GM12878 (cell line): ENCODE data around the gene HSPBAP1. TPM values are rescaled to one million over a fixed set of nuclear protein-coding genes. Genes with fewer than 3 reads are reported as not detected.

Source experiments
- ATAC-seq: fragments of 200-7000 bp; cut with Tn5 transposase; 3 replicates; pipeline ENCODE4 v1.9.1; 2020; ENCODE audit warnings: mild to moderate bottlenecking, moderate library complexity
- BruUV-seq: library from RNA; stranded (reverse); fragments of 400-500 nt; replicated peaks from 2 replicates; lab custom pipeline; 2021; lab: Mats Ljungman, UMichigan
- CTCF ChIA-PET: fragments of 300-600 bp; sonication (Branson Sonifier 250); formaldehyde crosslinking; extraction: SDS; loops from one replicate; lab custom pipeline; 2021; ENCODE audit warnings: inconsistent platforms; lab: Yijun Ruan, JAX
- POLR2A ChIA-PET: fragments of 350-600 bp; formaldehyde crosslinking; extraction: SDS; loops from one replicate; lab custom pipeline; 2021; ENCODE audit warnings: inconsistent platforms; lab: Charles Lee
- RAD21 ChIA-PET: fragments of 300-600 bp; sonication (Branson Sonifier 250); formaldehyde crosslinking; loops from one replicate; lab custom pipeline; 2023; ENCODE audit warnings: antibody characterized with exemption; ENCODE audit not compliant: unreplicated experiment; lab: Charles Lee
- SMC1A ChIA-PET: fragments of 300-600 bp; sonication (Branson Sonifier 250); formaldehyde crosslinking; loops from one replicate; lab custom pipeline; 2023; ENCODE audit not compliant: unreplicated experiment, uncharacterized antibody; lab: Charles Lee
- DNase-seq: peaks from one replicate; pipeline ENCODE4 v3.0.0-alpha.2; 2011; ENCODE audit warnings: low read depth, low spot score
- FAIRE-seq: peaks from 3 replicates; lab custom pipeline; 2011; peaks lifted over from hg19 to GRCh38; lab: Jason Lieb, UNC
- H2AFZ ChIP-seq: 2 replicates; pipeline ENCODE4 v1.6.0; 2011; ENCODE audit warnings: low read depth, low read length, control low read depth; ENCODE audit not compliant: control insufficient read depth
- H3K27ac ChIP-seq: 2 replicates; pipeline ENCODE4 v1.5.1; 2011; ENCODE audit warnings: control low read depth; ENCODE audit not compliant: control insufficient read depth, insufficient read depth
- H3K27me3 ChIP-seq, 2 experiments: replicated peaks in 1 of 2; 2 replicates each; pipeline versions ENCODE4 v1.6.0 to v1.6.1; 2011; ENCODE audit warnings: low read length in 1 of 2; ENCODE audit not compliant: control insufficient read depth in 2 of 2, insufficient read depth in 2 of 2
- H3K36me3 ChIP-seq, 2 experiments: 2 replicates each; pipeline ENCODE4 v1.5.1; 2011; ENCODE audit warnings: low read length in 1 of 2; ENCODE audit not compliant: control insufficient read depth in 2 of 2, insufficient read depth in 2 of 2
- H3K4me1 ChIP-seq: 2 replicates; pipeline ENCODE4 v1.6.1; 2011; ENCODE audit warnings: mild to moderate bottlenecking, low read length, moderate library complexity, mixed read lengths; ENCODE audit not compliant: control insufficient read depth, insufficient read depth
- H3K4me2 ChIP-seq: 2 replicates; pipeline ENCODE4 v1.6.0; 2011; ENCODE audit warnings: control low read depth; ENCODE audit not compliant: control insufficient read depth, insufficient read depth
- H3K4me3 ChIP-seq: fragments of 200-600 bp; sonication (generic); 2 replicates; pipeline ENCODE4 v1.5.1; 2016
- H3K79me2 ChIP-seq: 2 replicates; pipeline ENCODE4 v1.6.0; 2011; ENCODE audit warnings: low read length; ENCODE audit not compliant: control insufficient read depth, insufficient read depth
- H3K9ac ChIP-seq: 2 replicates; pipeline ENCODE4 v1.8.0; 2011; ENCODE audit warnings: low read length, control low read depth, mixed read lengths; ENCODE audit not compliant: control insufficient read depth, insufficient read depth
- H3K9me3 ChIP-seq: replicated peaks from 3 replicates; pipeline ENCODE4 v1.5.1; 2011; ENCODE audit warnings: mild to moderate bottlenecking, low read length; ENCODE audit not compliant: control insufficient read depth, insufficient read depth
- H4K20me1 ChIP-seq: 2 replicates; pipeline ENCODE4 v1.6.0; 2011; ENCODE audit not compliant: control insufficient read depth, insufficient read depth
- CHD2 ChIP-seq: IDR thresholded peaks from 2 replicates; pipeline ENCODE4 v1.6.1; 2011; ENCODE audit warnings: low read depth, low read length, improper control_type of control experiment, borderline replicate concordance
- IRF4 ChIP-seq: IDR thresholded peaks from 2 replicates; pipeline ENCODE4 v1.6.1; 2011; ENCODE audit warnings: low read depth, low read length
- LARP7 ChIP-seq: fragments of 450-650 bp; IDR thresholded peaks from 2 replicates; pipeline ENCODE4 v1.6.1; 2017; ENCODE audit warnings: mild to moderate bottlenecking
- MYC ChIP-seq: IDR thresholded peaks from 2 replicates; pipeline ENCODE4 v1.6.1; 2011; ENCODE audit warnings: mild to moderate bottlenecking, low read length, moderate library complexity, inconsistent platforms; ENCODE audit not compliant: insufficient read depth, insufficient replicate concordance, insufficient read length, severe bottlenecking
- SIX5 ChIP-seq: IDR thresholded peaks from 2 replicates; pipeline ENCODE4 v1.6.1; 2011; ENCODE audit warnings: mild to moderate bottlenecking, low read depth, low read length, moderate library complexity; ENCODE audit not compliant: severe bottlenecking
- SMAD1 ChIP-seq: fragments of 450-650 bp; IDR thresholded peaks from 2 replicates; pipeline ENCODE4 v1.6.1; 2018; ENCODE audit warnings: mild to moderate bottlenecking, low read depth; ENCODE audit not compliant: partially characterized antibody
- SREBF2 ChIP-seq: IDR thresholded peaks from 2 replicates; pipeline ENCODE4 v1.6.1; 2012; ENCODE audit warnings: mild to moderate bottlenecking, low read length
- SRF ChIP-seq, 2 experiments: IDR thresholded peaks; 2 replicates each; pipeline ENCODE4 v1.6.1; 2011; ENCODE audit warnings: low read depth in 2 of 2, low read length in 2 of 2, mild to moderate bottlenecking in 1 of 2, moderate library complexity in 1 of 2
- SUPT20H ChIP-seq: IDR thresholded peaks from 2 replicates; pipeline ENCODE4 v1.6.1; 2011; ENCODE audit warnings: low read depth, mild to moderate bottlenecking, low read length, moderate library complexity, borderline replicate concordance; ENCODE audit not compliant: control insufficient read depth
- whole genome bisulfite sequencing: methylation state at CpG from one replicate; pipeline ENCODE4 v1.1.6; 2016; ENCODE audit warnings: low lambda C conversion rate; ENCODE audit not compliant: insufficient replicate concordance, insufficient coverage; ENCODE audit errors: missing lambda C conversion rate; 5-methylcytosine and 5-hydroxymethylcytosine counted together
- in situ Hi-C: fragments of 300-500 bp; cut with MboI; formaldehyde crosslinking; loops from 9 replicates; pipeline ENCODE4 v1.14.3; 2018; ENCODE audit warnings: mixed read lengths
- intact Hi-C: fragments of 100-400 bp; cut with micrococcal nuclease; formaldehyde crosslinking; loops from one replicate; pipeline ENCODE4 v1.14.2; 2022; ENCODE audit not compliant: unreplicated experiment
- polyA plus RNA-seq, 11 experiments: library from polyadenylated mRNA; depleted of rRNA in 4 of 11; unstranded in 6 of 11; stranded (reverse) in 5 of 11; fragments of >200 nt; fragmentation: Nextera tagmentation in 4 of 11; fragmentation: Illumina TruSeq in 1 of 11; extraction: Ambion mirVana in 4 of 11; extraction: Trizol in 1 of 11; gene quantifications; 1 replicate in 1 of 11; 2 replicates in 10 of 11; pipeline versions ENCODE4 v1.2.1 to v1.2.3, GENCODE V29; 2011 to 2016; ENCODE audit warnings: inconsistent platforms in 2 of 11, missing spikeins in 2 of 11, low read depth in 1 of 11
- total RNA-seq, 4 experiments: library from RNA; depleted of rRNA in 3 of 4; stranded (reverse); fragments of >200 nt in 3 of 4; fragmentation: Illumina TruSeq in 1 of 4; extraction: Trizol in 1 of 4; gene quantifications; 2 replicates each; pipeline versions ENCODE4 v1.2.1 to v1.2.3, GENCODE V29; 2013 to 2021
- TF ChIP-seq, protein P1 (sequence below): IDR thresholded peaks from 2 replicates; pipeline ENCODE4 v1.6.1; 2012; ENCODE audit warnings: low read depth, low read length, improper control_type of control experiment
- TF ChIP-seq, protein P2 (sequence below): fragments of 450-650 bp; IDR thresholded peaks from 2 replicates; pipeline ENCODE4 v1.6.1; 2018; ENCODE audit warnings: mild to moderate bottlenecking, low read depth, moderate library complexity; ENCODE audit not compliant: partially characterized antibody

The HSPBAP1 gene
- total and polyA plus RNA-seq, 10 of the 15 experiments (the other 5 are each of a cell fraction or from before 2014, with no cell fraction given) = 3.2 to 10.3 (median 7.9) TPM

DNA sequence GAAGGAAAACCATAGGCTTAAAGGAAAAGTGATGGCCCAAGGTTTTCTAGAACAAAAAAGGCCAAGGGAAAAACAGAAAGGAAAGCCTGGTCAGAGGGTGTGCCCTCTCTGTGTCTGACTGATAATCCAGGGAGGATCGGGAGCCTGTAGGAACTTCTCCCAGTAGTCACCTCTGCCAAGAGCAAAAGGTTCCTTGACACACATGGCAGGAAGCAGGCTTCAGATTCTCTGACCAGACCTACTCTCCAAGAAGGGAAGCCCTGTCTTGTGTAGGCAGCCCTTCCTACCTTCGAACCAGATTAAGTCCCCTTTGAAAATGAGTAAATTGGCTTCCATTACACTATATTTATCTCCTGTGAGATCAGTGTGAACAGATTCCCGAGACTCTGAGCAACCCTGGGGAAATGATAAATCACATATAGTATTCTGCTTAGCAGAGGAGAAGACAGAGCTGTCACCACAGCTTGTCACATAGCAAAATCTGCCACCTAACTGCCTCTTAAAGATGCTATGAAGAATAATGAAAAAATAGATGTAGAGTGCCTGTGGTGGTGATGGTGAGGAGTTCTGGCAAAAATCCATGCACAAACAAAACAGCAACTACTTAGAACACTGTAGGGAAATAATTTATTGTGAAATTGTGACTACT is 74.2 kb downstream of the HSPBAP1 start:
- POLR2A ChIA-PET = interaction anchor here (0.5 kb wide), 1 partner anchor 127 kb away, joined by 4 read pairs; no protein-coding TSS in a partner anchor
- Histone ChIP-seq H3K79me2 (no peaks in the 10 kb centered on the region), H3K27ac (no peak overlapping the region), H3K9me3 (no peaks in the 10 kb centered on the region), H3K4me3 (no peak overlapping the region), H3K36me3 (peaks cover 16 to 36% of the 10 kb centered on the region in 2 experiments), H3K4me2 (no peak overlapping the region), H3K4me1 (no peaks in the 10 kb centered on the region), H3K9ac (no peak overlapping the region), H4K20me1 (no peaks in the 10 kb centered on the region), H3K27me3 (no peaks in the 10 kb centered on the region), H2AFZ (no peak overlapping the region)
- TF ChIP-seq MYC (no peak), LARP7 (no peak), SREBF2 (no peak), SIX5 (no peak), SUPT20H (no peak), SRF (IDR thresholded peaks at IDR 0.05; ENCODE audit: low read depth in 2 of 2, low read length in 2 of 2) (no peak), IRF4 (no peak), SMAD1 (no peak), CHD2 (no peak)
- TF ChIP-seq, protein P1, sequence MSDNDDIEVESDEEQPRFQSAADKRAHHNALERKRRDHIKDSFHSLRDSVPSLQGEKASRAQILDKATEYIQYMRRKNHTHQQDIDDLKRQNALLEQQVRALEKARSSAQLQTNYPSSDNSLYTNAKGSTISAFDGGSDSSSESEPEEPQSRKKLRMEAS = no peak
- TF ChIP-seq, protein P2, sequence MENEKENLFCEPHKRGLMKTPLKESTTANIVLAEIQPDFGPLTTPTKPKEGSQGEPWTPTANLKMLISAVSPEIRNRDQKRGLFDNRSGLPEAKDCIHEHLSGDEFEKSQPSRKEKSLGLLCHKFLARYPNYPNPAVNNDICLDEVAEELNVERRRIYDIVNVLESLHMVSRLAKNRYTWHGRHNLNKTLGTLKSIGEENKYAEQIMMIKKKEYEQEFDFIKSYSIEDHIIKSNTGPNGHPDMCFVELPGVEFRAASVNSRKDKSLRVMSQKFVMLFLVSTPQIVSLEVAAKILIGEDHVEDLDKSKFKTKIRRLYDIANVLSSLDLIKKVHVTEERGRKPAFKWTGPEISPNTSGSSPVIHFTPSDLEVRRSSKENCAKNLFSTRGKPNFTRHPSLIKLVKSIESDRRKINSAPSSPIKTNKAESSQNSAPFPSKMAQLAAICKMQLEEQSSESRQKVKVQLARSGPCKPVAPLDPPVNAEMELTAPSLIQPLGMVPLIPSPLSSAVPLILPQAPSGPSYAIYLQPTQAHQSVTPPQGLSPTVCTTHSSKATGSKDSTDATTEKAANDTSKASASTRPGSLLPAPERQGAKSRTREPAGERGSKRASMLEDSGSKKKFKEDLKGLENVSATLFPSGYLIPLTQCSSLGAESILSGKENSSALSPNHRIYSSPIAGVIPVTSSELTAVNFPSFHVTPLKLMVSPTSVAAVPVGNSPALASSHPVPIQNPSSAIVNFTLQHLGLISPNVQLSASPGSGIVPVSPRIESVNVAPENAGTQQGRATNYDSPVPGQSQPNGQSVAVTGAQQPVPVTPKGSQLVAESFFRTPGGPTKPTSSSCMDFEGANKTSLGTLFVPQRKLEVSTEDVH = no peak
- SMC1A ChIA-PET = interaction anchor here (0.6 kb wide), 1 partner anchor 38 kb away, joined by 3 read pairs; no protein-coding TSS in a partner anchor
- no peak for DNase-seq
- BruUV-seq = no TSS peak
- in situ Hi-C loops = no loop called here
- FAIRE-seq = no peak
- CTCF ChIA-PET = no interaction called here
- 100% methylated on average over 3 of the region's 3 CpGs for WGBS
- ATAC-seq = no peak
- RAD21 ChIA-PET = no interaction called here
- intact Hi-C loops = no loop called here
